Parathyroid adenoma (tissue), 2 donors: ENCODE data around the gene PEX5L.

Experiments used
- H2AFZ ChIP-seq: fragments of 300-600 bp; sonication (generic); one replicate; pipeline ENCODE4 v1.7.0; 2017; ENCODE audit warnings: antibody characterized with exemption, mild to moderate bottlenecking
- H3K27ac ChIP-seq: fragments of 300-600 bp; sonication (generic); one replicate; pipeline ENCODE4 v1.7.0; 2017
- H3K27me3 ChIP-seq: fragments of 300-600 bp; sonication (generic); one replicate; pipeline ENCODE4 v1.7.0; 2017; ENCODE audit warnings: low read length; ENCODE audit not compliant: control insufficient read depth, insufficient read depth
- H3K36me3 ChIP-seq: fragments of 300-600 bp; sonication (generic); one replicate; pipeline ENCODE4 v1.7.0; 2017; ENCODE audit warnings: low read length; ENCODE audit not compliant: control insufficient read depth, insufficient read depth
- H3K4me1 ChIP-seq: fragments of 300-600 bp; sonication (generic); one replicate; pipeline ENCODE4 v1.7.0; 2017; ENCODE audit warnings: control low read depth
- H3K4me2 ChIP-seq: fragments of 300-600 bp; sonication (generic); one replicate; pipeline ENCODE4 v1.7.0; 2017; ENCODE audit warnings: low read length
- H3K4me3 ChIP-seq: fragments of 300-600 bp; sonication (generic); one replicate; pipeline ENCODE4 v1.7.0; 2017; ENCODE audit warnings: low read depth, low read length
- H3K79me2 ChIP-seq: fragments of 300-600 bp; sonication (generic); one replicate; pipeline ENCODE4 v1.7.0; 2017; ENCODE audit warnings: control low read depth
- H3K9ac ChIP-seq: fragments of 300-600 bp; sonication (generic); one replicate; pipeline ENCODE4 v1.7.0; 2017; ENCODE audit warnings: mild to moderate bottlenecking
- H3K9me3 ChIP-seq: fragments of 300-600 bp; sonication (generic); one replicate; pipeline ENCODE4 v1.7.0; 2017; ENCODE audit warnings: low read length; ENCODE audit not compliant: control insufficient read depth
- CTCF ChIP-seq: fragments of 300-600 bp; sonication (generic); IDR thresholded peaks from one replicate; pipeline ENCODE4 v1.7.0; 2017; ENCODE audit warnings: antibody characterized with exemption, mild to moderate bottlenecking
- donor health status: primary hyperparathyroidism.

Gene PEX5L

DNA sequence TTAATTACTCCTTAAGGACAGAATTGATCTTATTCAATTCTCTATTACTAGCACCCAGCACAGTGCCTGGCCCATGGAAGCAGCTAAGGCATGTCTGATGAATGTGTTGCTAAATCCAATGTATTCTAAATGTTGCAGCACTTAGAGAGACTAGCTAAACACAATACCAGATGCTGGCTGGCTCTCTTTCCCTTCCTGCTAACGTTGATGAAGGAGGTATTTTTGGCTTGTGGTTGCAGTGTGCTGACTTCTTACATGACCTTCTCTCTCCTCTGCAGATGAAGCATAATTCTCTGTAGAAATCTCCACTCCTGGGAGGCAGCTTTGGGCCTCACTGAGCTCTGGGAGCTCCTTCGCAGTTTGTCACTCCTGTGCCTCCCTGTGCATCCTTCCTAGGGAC, 183.6 kb downstream of the PEX5L start:
- Histone ChIP-seq H3K4me3 (no peak overlapping the region), H3K9me3 (no peaks in the 10 kb centered on the region), H2AFZ (no peak overlapping the region), H3K4me2 (no peak overlapping the region), H3K36me3 (no peaks in the 10 kb centered on the region), H3K79me2 (no peaks in the 10 kb centered on the region), H3K4me1 (no peaks in the 10 kb centered on the region), H3K27ac (no peak overlapping the region), H3K9ac (no peak overlapping the region), H3K27me3 (no peaks in the 10 kb centered on the region)
- no peak for TF ChIP-seq CTCF

GRCh38 chr3:179852142-179852905, 184.4 kb downstream of the PEX5L start:
- H3K9ac ChIP-seq = no peak overlapping the region
- no peaks in the 10 kb centered on the region for H3K27me3 ChIP-seq
- no peaks in the 10 kb centered on the region for H3K36me3 ChIP-seq
- no peak overlapping the region for H3K27ac ChIP-seq
- no peak overlapping the region for H3K4me3 ChIP-seq
- TF ChIP-seq CTCF = no peak
- H3K4me2 ChIP-seq = no peak overlapping the region
- no peaks in the 10 kb centered on the region for H3K79me2 ChIP-seq
- H3K9me3 ChIP-seq = no peaks in the 10 kb centered on the region
- H3K4me1 ChIP-seq = no peaks in the 10 kb centered on the region
- no peak overlapping the region for H2AFZ ChIP-seq

- no peak overlapping the region for H3K4me3 ChIP-seq
- no peak overlapping the region for H3K9ac ChIP-seq
- H3K4me2 ChIP-seq = no peak overlapping the region
- H3K79me2 ChIP-seq = no peaks in the 10 kb centered on the region
- H3K27me3 ChIP-seq = no peaks in the 10 kb centered on the region
- H3K9me3 ChIP-seq = no peaks in the 10 kb centered on the region
- H3K36me3 ChIP-seq = no peaks in the 10 kb centered on the region
- no peak overlapping the region for H3K27ac ChIP-seq
- no peak for TF ChIP-seq CTCF
- H2AFZ ChIP-seq = no peak overlapping the region
- H3K4me1 ChIP-seq = no peaks in the 10 kb centered on the region
Measured at GRCh38 chr3:179848711-179849110, 188.0 kb downstream of the PEX5L start.

- no peak overlapping the region for H3K27ac ChIP-seq
- H3K4me1 ChIP-seq = no peaks in the 10 kb centered on the region
- H3K9me3 ChIP-seq = no peaks in the 10 kb centered on the region
- no peak overlapping the region for H3K9ac ChIP-seq
- no peak overlapping the region for H3K4me2 ChIP-seq
- H2AFZ ChIP-seq = no peak overlapping the region
- peaks cover 5% of the 10 kb centered on the region for H3K79me2 ChIP-seq
- TF ChIP-seq CTCF = no peak
- H3K4me3 ChIP-seq = no peak overlapping the region
- no peaks in the 10 kb centered on the region for H3K27me3 ChIP-seq
- no peaks in the 10 kb centered on the region for H3K36me3 ChIP-seq
Measured at GRCh38 chr3:179842061-179842460, 194.7 kb downstream of the PEX5L start.

GRCh38 chr3:179840985-179841384, 195.8 kb downstream of the PEX5L start:
- H3K4me2 ChIP-seq = no peak overlapping the region
- no peaks in the 10 kb centered on the region for H3K36me3 ChIP-seq
- H3K27me3 ChIP-seq = no peaks in the 10 kb centered on the region
- no peak for TF ChIP-seq CTCF
- H2AFZ ChIP-seq = no peak overlapping the region
- no peak overlapping the region for H3K9ac ChIP-seq
- H3K9me3 ChIP-seq = no peaks in the 10 kb centered on the region
- H3K4me3 ChIP-seq = no peak overlapping the region
- H3K27ac ChIP-seq = no peak overlapping the region
- peaks cover under 1% of the 10 kb centered on the region for H3K4me1 ChIP-seq
- H3K79me2 ChIP-seq = peaks cover 5% of the 10 kb centered on the region
